SK-N-SH (cell line): ENCODE data around the gene HGS. TPM values are rescaled to one million over a fixed set of nuclear protein-coding genes. Genes with fewer than 3 reads are reported as not detected.

ENCODE experiments used
- CTCF ChIA-PET: fragments of 300-600, 350-600 bp; formaldehyde crosslinking; extraction: SDS; loops from one replicate; lab custom pipeline; 2021; lab: Yijun Ruan, JAX
- POLR2A ChIA-PET: fragments of 350-600 bp; sonication (Branson Sonifier 250); formaldehyde crosslinking; extraction: SDS; loops from one replicate; lab custom pipeline; 2020; ENCODE audit warnings: antibody characterized with exemption, inconsistent platforms; lab: Yijun Ruan, JAX
- DNase-seq: peaks from one replicate; pipeline ENCODE4 v3.0.0; 2012
- H2AFZ ChIP-seq: fragments of 200-600 bp; sonication (generic); 2 replicates; pipeline ENCODE4 v1.8.1; 2016; ENCODE audit warnings: antibody characterized with exemption, mild to moderate bottlenecking, low read depth
- H3F3A ChIP-seq: fragments of 200-600 bp; sonication (generic); replicated peaks from 2 replicates; pipeline ENCODE3; 2016; ENCODE audit warnings: antibody characterized with exemption, mild to moderate bottlenecking; ENCODE audit not compliant: insufficient read depth
- H3K27ac ChIP-seq, 2 experiments: fragments of 200-500 bp in 1 of 2; fragments of 200-600 bp in 1 of 2; sonication (Bioruptor generic) in 1 of 2; sonication (generic), shearing (Covaris generic) in 1 of 2; 2 replicates each; pipeline versions ENCODE4 v1.5.1 to v1.6.1; 2014 to 2016; ENCODE audit warnings: low read depth in 2 of 2, inconsistent platforms in 1 of 2, low read length in 1 of 2, mild to moderate bottlenecking in 1 of 2, mixed read lengths in 1 of 2
- H3K27me3 ChIP-seq: fragments of 200-600 bp; sonication (generic), shearing (Covaris generic); 2 replicates; pipeline ENCODE4 v1.6.1; 2016; ENCODE audit warnings: mixed run types; ENCODE audit not compliant: insufficient read depth
- H3K36me3 ChIP-seq, 2 experiments: fragments of 200-500 bp in 1 of 2; fragments of 200-600 bp in 1 of 2; sonication (Bioruptor generic) in 1 of 2; sonication (generic) in 1 of 2; replicated peaks in 1 of 2; 2 replicates each; pipeline versions ENCODE3 to v1.5.1; 2014 to 2016; ENCODE audit warnings: low read length in 1 of 2, mild to moderate bottlenecking in 1 of 2; ENCODE audit not compliant: insufficient read depth in 2 of 2, control insufficient read depth in 1 of 2
- H3K4me1 ChIP-seq, 2 experiments: fragments of 200-500 bp in 1 of 2; fragments of 200-600 bp in 1 of 2; sonication (Bioruptor generic) in 1 of 2; sonication (generic), shearing (Covaris generic) in 1 of 2; 2 replicates each; pipeline versions ENCODE4 v1.5.1 to v1.6.1; 2014 to 2016; ENCODE audit warnings: low read depth in 1 of 2, low read length in 1 of 2, mixed run types in 1 of 2; ENCODE audit not compliant: insufficient read depth in 2 of 2, control insufficient read depth in 1 of 2
- H3K4me2 ChIP-seq: fragments of 200-600 bp; sonication (generic), shearing (Covaris generic); 2 replicates; pipeline ENCODE4 v1.6.1; 2017; ENCODE audit warnings: mixed run types
- H3K4me3 ChIP-seq, 2 experiments: fragments of 200-500 bp in 1 of 2; fragments of 200-600 bp in 1 of 2; sonication (Bioruptor generic) in 1 of 2; sonication (generic), shearing (Covaris generic) in 1 of 2; 2 replicates each; pipeline versions ENCODE4 v1.5.1 to v1.8.1; 2014 to 2016; ENCODE audit warnings: low read depth in 2 of 2, inconsistent platforms in 1 of 2, low read length in 1 of 2, mild to moderate bottlenecking in 1 of 2, mixed read lengths in 1 of 2, moderate library complexity in 1 of 2
- H3K79me2 ChIP-seq: fragments of 200-600 bp; sonication (generic); 2 replicates; pipeline ENCODE4 v1.8.1; 2017; ENCODE audit warnings: mild to moderate bottlenecking; ENCODE audit not compliant: insufficient read depth
- H3K9ac ChIP-seq: fragments of 200-600 bp; sonication (generic); 2 replicates; pipeline ENCODE4 v1.6.1; 2017; ENCODE audit warnings: mixed run types
- H3K9me2 ChIP-seq: fragments of 200-600 bp; sonication (generic); 2 replicates; pipeline ENCODE4 v1.6.1; 2017; ENCODE audit warnings: mixed run types
- H3K9me3 ChIP-seq: fragments of 200-600 bp; sonication (generic); 2 replicates; pipeline ENCODE4 v1.6.1; 2017; ENCODE audit warnings: mixed run types, mild to moderate bottlenecking, moderate library complexity
- H4K20me1 ChIP-seq: fragments of 200-600 bp; sonication (generic); 2 replicates; pipeline ENCODE4 v1.6.1; 2017; ENCODE audit warnings: mild to moderate bottlenecking, mixed run types; ENCODE audit not compliant: insufficient read depth
- CHD2 ChIP-seq: fragments of 150-350 bp; IDR thresholded peaks from 2 replicates; pipeline ENCODE4 v1.6.1; 2018; ENCODE audit warnings: low read length; ENCODE audit not compliant: partially characterized antibody
- EZH2phosphoT487 ChIP-seq: fragments of 200-600 bp; sonication (generic); IDR thresholded peaks from 2 replicates; pipeline ENCODE4 v1.6.1; 2017; ENCODE audit warnings: low read depth, mixed run types, mild to moderate bottlenecking, antibody characterized with exemption, moderate library complexity, borderline replicate concordance
- FOSL2 ChIP-seq: IDR thresholded peaks from 2 replicates; pipeline ENCODE4 v1.4.0; 2012; ENCODE audit warnings: low read depth, mild to moderate bottlenecking, moderate library complexity, borderline replicate concordance
- FOXM1 ChIP-seq: IDR thresholded peaks from 2 replicates; pipeline ENCODE4 v1.4.0; 2012; ENCODE audit warnings: low read depth, mild to moderate bottlenecking
- GATA2 ChIP-seq: sonication (generic); formaldehyde crosslinking; IDR thresholded peaks from 2 replicates; pipeline ENCODE4 v1.5.0; 2020; ENCODE audit warnings: mild to moderate bottlenecking, missing genetic modification reagents
- IRF3 ChIP-seq: fragments of 150-350 bp; IDR thresholded peaks from 2 replicates; pipeline ENCODE4 v1.6.1; 2016; ENCODE audit warnings: mild to moderate bottlenecking, low read depth, low read length
- JUND ChIP-seq: IDR thresholded peaks from 2 replicates; pipeline ENCODE4 v1.4.0; 2012
- MAX ChIP-seq: IDR thresholded peaks from 2 replicates; pipeline ENCODE4 v1.4.0; 2012; ENCODE audit warnings: low read depth
- MEF2A ChIP-seq: IDR thresholded peaks from 2 replicates; pipeline ENCODE4 v1.4.0; 2012; ENCODE audit warnings: low read depth, borderline replicate concordance
- MXI1 ChIP-seq: IDR thresholded peaks from 2 replicates; pipeline ENCODE4 v1.6.1; 2012; ENCODE audit warnings: mild to moderate bottlenecking, low read depth, low read length, improper control_type of control experiment
- NRF1 ChIP-seq: IDR thresholded peaks from 2 replicates; pipeline ENCODE4 v1.6.1; 2012; ENCODE audit warnings: low read depth, mild to moderate bottlenecking, low read length
- POLR2AphosphoS5 ChIP-seq: IDR thresholded peaks from 2 replicates; pipeline ENCODE4 v1.6.1; 2012; ENCODE audit warnings: low read depth, low read length
- RCOR1 ChIP-seq: fragments of 150-350 bp; IDR thresholded peaks from 2 replicates; pipeline ENCODE4 v1.6.1; 2017; ENCODE audit warnings: antibody characterized with exemption, low read length
- RFX5 ChIP-seq: IDR thresholded peaks from 2 replicates; pipeline ENCODE4 v1.6.1; 2012; ENCODE audit warnings: mild to moderate bottlenecking, improper control_type of control experiment, low read length
- TAF1 ChIP-seq: IDR thresholded peaks from 2 replicates; pipeline ENCODE4 v1.6.1; 2012; ENCODE audit warnings: low read depth, mild to moderate bottlenecking, low read length, moderate library complexity, borderline replicate concordance
- TCF12 ChIP-seq: IDR thresholded peaks from 2 replicates; pipeline ENCODE4 v1.4.0; 2012
- TEAD4 ChIP-seq: IDR thresholded peaks from 2 replicates; pipeline ENCODE4 v1.4.0; 2012; ENCODE audit warnings: mild to moderate bottlenecking, borderline replicate concordance; ENCODE audit not compliant: insufficient read depth
- USF2 ChIP-seq: fragments of 150-350 bp; IDR thresholded peaks from 2 replicates; pipeline ENCODE4 v1.6.1; 2017; ENCODE audit warnings: antibody characterized with exemption, low read length, low read depth, borderline replicate concordance
- YY1 ChIP-seq: IDR thresholded peaks from 2 replicates; pipeline ENCODE4 v1.4.0; 2012; ENCODE audit warnings: low read depth, mild to moderate bottlenecking
- WGBS: methylation state at CpG from one replicate; pipeline ENCODE4 v1.1.6; 2017; ENCODE audit warnings: low lambda C conversion rate; 5-methylcytosine and 5-hydroxymethylcytosine counted together
- polyA plus RNA-seq, 3 experiments: library from polyadenylated mRNA; depleted of rRNA; stranded (reverse); fragments of >200 nt; gene quantifications; 2 replicates each; pipeline ENCODE4 v1.2.3, GENCODE V29; 2012

Gene HGS
- polyA plus RNA-seq, 1 of the 3 experiments (the other 2 are of a cell fraction): 192 TPM

GRCh38 chr17:81640011-81640410 is 43.8 kb upstream of the HGS start (continued):
- TF ChIP-seq USF2 (no peak), JUND (no peak), CHD2 (no peak)

GRCh38 chr17:81641825-81642489 is 41.9 kb upstream of the HGS start:
- H4K20me1 ChIP-seq: no peaks in the 10 kb centered on the region
- peak overlapping the region; percentile 58 for H3K9ac ChIP-seq
- no peaks in the 10 kb centered on the region for H3K36me3 ChIP-seq
- CTCF ChIA-PET: no interaction called here
- H3K27me3 ChIP-seq: no peaks in the 10 kb centered on the region
- H3K4me2 ChIP-seq: peak overlapping the region; percentile 71
- H3K27ac ChIP-seq: peak overlapping the region in 1 of 2 experiments; percentile 63; a peak in 2 of 4 replicates
- H2AFZ ChIP-seq: peak overlapping the region; percentile 72; the same call in 1 of the 2 replicates
- TF ChIP-seq USF2 (no peak), RFX5 (no peak), FOSL2 (peak; percentile 67; the same call in 1 of the 2 replicates), MAX (peak; percentile 73; the same call in 1 of the 2 replicates), TCF12 (peak; percentile 46; the same call in 1 of the 2 replicates)
- TF ChIP-seq, all 33 proteins: peak for 3
- Histone ChIP-seq H3K4me3 (peak overlapping the region in 1 of 2 experiments; percentile 8; a peak in 1 of 4 replicates), H3F3A (peaks cover 9% of the 10 kb centered on the region), H3K9me2 (no peaks in the 10 kb centered on the region), H3K4me1 (peaks cover 0 to 11% of the 10 kb centered on the region in 2 experiments; a peak in 2 of 4 replicates), H3K9me3 (no peaks in the 10 kb centered on the region), H3K79me2 (0 out of 2 replicates have a peak, but pooled peaks cover 9% of the 10 kb centered on the region)
- POLR2A ChIA-PET: no interaction called here
- DNase-seq: no peak
- 74% methylated on average over 15 of the region's 17 CpGs for WGBS

GRCh38 chr17:81644496-81644895 is 39.3 kb upstream of the HGS start:
- Histone ChIP-seq H3K27ac (no peak overlapping the region), H3K4me2 (no peak overlapping the region), H3K4me1 (peaks cover 0 to 5% of the 10 kb centered on the region in 2 experiments; a peak in 3 of 4 replicates), H3K27me3 (no peaks in the 10 kb centered on the region; the same call in 1 of the 2 replicates), H3F3A (peaks cover 3% of the 10 kb centered on the region), H3K4me3 (no peak overlapping the region), H3K79me2 (no peaks in the 10 kb centered on the region), H4K20me1 (no peaks in the 10 kb centered on the region), H3K9me3 (peaks cover 3% of the 10 kb centered on the region; the same call in 1 of the 2 replicates), H2AFZ (no peak overlapping the region), H3K36me3 (no peaks in the 10 kb centered on the region), H3K9ac (no peak overlapping the region), H3K9me2 (no peaks in the 10 kb centered on the region)
- ChIA-PET CTCF (no interaction called here), POLR2A (no interaction called here)
- no peak for DNase-seq
- WGBS: 88% methylated on average over 13 of the region's 15 CpGs
- TF ChIP-seq EZH2phosphoT487 (no peak), GATA2 (no peak), CHD2 (no peak), NRF1 (no peak), YY1 (no peak), FOSL2 (no peak), RCOR1 (no peak), POLR2AphosphoS5 (no peak), TAF1 (no peak), MAX (no peak), FOXM1 (no peak), MEF2A (no peak), MXI1 (no peak), IRF3 (no peak), USF2 (no peak), TEAD4 (no peak)
